HG02973 (cell line): ENCODE results near the gene NUP85.
"Not testable (repeated sequence)": the region's sequence is repeated elsewhere in the genome, so short reads cannot be mapped to it uniquely, and the experiment has no call there.

Experiments used
- ATAC-seq: cut with Tn5 transposase; IDR thresholded peaks from one replicate; pipeline ENCODE4 v1.9.1; 2021; ENCODE audit warnings: moderate library complexity; ENCODE audit not compliant: unreplicated experiment

The NUP85 gene

DNA sequence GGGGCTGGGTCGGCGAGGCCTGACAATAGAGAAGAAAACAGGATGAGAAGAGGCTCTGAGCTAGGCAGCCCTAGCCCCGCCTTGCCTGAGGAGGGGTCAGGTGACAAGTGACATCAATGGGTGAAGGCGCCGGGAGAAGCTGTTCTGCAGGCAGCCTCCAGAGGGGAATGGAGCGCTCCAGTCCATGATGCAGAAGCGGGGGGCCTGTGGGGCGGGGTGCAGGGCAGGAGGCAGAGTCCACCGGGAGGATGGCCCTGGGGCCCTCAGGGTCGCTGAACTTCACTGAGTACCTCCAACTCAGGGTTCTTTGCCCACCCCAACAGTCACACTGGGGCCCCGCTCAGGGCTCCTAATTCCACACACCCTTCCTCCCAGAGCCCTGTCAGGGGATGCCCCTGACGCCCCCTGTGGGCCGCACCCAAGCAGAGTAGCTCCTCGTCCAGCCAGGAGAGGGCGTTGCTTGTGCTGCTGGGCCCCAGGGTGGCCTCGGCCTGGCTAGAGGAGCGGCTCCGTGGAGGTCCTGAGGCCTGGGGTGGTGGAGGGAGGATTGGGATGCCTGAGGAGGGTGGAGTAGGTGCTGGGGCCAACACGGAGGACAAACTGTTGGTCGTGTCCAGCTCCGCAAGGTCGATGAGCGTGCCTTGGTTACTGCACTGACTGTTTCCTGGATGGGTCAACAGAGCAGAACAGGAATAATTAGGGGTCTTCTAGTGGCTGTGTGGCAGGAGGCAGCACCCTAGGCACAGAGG, 35.1 kb downstream of the NUP85 start:
- ATAC-seq: no peak

DNA sequence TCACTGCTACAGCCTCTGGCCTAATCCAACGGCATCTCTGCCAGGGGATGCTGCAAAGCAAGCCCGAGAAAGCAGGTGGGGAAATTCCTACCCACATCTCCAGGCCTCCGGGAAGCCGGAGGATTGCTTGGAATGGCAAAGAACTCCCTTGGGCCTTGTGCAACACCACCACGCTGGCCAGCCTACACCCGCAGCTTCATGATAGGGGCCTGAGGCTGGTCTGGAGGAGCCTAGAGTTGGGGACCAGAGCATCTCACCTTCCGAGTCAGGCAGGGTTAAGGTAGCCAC, 35.6 kb downstream of the NUP85 start:
- no peak for ATAC-seq

- ATAC-seq: no peak
Measured at GRCh38 chr17:75241502-75241901, 36.0 kb downstream of the NUP85 start.

- ATAC-seq: no peak
Measured at GRCh38 chr17:75241996-75242460, 36.5 kb downstream of the NUP85 start.

- ATAC-seq: no peak
Measured at GRCh38 chr17:75242461-75243042, 37.1 kb downstream of the NUP85 start.

GRCh38 chr17:75244133-75244866, 38.8 kb downstream of the NUP85 start:
- ATAC-seq: no peak

GRCh38 chr17:75245011-75245410, 39.5 kb downstream of the NUP85 start:
- no peak for ATAC-seq

DNA sequence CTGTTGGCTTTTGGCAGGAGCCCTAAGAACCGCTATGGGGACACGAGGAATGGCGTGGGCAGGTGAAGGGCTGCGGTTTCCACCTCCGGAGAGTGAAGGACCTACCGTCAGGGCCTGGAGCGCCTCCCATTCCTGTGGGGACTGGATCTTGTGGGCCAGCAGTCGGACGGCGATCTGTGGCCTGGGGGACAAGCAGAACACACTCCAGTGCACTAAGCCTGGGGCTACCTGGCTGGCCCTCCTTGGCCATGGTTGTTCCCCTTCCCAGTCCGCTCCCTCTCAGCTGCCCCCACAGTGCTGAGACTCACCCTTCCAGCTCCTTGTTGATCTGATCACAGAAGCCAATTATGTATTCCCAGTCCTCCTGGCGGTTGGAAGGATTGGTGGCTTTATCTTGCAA, 40.9 kb downstream of the NUP85 start:
- ATAC-seq: no peak

DNA sequence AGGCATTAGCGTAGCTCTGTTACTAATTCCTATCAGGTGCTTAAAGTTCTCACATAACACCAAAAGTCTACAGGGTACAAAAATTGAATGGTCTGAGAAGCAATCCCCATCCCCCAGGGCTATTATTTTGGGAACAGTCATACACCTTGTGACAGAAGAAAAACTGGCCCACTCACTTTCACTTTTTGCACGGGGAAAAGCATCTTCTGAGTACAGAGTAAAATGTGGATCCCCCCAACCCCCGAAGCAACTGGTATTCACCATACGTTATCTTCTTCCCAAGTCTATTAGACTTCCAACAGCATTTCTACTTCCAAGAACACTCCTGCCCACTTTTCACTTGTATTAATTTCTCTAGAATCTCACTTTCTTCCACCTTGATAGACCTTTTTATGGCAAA, 44.1 kb downstream of the NUP85 start:
- ATAC-seq: no peak

- peak; percentile 82 for ATAC-seq
Measured at GRCh38 chr17:75250009-75250471, 44.6 kb downstream of the NUP85 start.

DNA sequence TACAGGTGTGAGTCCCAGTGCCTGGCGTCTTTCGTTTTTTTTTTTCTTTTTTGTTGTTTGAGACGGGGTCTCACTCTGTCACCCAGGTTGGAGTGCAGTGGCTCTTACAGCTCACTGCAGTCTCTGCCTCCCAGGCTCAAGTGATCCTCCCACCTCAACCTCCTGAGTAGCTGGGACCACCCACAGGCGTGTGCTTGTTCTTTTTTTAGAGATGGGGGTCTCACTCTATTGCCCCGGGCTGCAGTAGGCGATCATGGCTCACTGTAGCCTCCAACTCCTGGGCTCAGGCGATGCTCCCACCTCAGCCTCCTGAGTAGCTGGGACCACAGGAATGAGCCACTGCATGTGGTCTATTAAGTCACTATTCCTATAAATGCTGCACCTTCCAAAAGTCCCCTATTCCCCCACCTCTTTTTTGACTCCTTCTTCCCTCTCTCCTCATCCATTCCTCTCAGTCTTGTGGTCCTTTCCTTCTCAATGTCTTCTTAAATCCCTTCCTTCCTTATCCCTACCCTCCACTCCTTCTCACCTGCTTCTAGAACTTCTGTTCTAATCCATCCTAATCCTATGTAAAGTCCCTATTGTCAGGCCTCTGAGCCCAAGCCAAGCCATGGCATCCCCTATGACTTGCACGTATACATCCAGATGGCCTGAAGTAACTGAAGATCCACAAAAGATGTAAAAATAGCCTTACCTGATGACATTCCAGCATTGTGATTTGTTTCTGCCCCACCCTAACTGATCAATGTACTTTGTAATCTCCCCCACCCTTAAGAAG, 46.7 kb downstream of the NUP85 start:
- no peak for ATAC-seq

DNA sequence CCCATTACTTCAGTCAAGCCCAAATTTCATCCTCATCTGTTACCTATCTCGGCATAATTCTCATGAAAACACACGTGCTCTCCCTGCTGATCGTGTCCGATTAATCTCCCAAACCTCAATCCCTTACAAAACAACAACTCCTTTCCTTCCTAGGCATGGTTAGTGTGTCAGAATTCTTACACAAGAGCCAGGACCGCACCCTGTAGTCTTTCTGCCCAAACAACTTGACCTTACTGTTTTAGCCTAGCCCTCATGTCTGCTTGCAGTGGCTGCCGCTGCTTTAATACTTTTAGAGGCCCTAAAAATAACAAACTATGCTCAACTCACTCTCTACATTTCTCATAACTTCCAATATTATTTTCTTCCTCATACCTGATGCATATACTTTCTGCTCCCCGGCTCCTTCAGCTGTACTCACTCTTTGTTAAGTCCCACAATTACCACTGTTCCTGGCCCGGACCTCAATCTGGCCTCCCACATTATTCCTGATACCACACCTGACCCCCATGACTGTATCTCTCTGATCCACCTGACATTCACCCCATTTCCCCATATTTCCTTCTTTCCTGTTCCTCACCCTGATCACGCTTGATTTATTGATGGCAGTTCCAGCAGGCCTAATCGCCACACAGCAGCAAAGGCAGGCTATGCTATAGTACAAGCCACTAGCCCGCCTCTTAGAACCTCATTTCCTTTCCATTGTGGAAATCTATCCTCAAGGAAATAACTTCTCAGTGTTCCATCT, 50.6 kb downstream of the NUP85 start:
- ATAC-seq: not testable (repeated sequence)

GRCh38 chr17:75257228-75257627, 51.7 kb downstream of the NUP85 start:
- ATAC-seq: not testable (repeated sequence)

GRCh38 chr17:75260641-75261335, 55.3 kb downstream of the NUP85 start:
- ATAC-seq: peak; percentile 26

DNA sequence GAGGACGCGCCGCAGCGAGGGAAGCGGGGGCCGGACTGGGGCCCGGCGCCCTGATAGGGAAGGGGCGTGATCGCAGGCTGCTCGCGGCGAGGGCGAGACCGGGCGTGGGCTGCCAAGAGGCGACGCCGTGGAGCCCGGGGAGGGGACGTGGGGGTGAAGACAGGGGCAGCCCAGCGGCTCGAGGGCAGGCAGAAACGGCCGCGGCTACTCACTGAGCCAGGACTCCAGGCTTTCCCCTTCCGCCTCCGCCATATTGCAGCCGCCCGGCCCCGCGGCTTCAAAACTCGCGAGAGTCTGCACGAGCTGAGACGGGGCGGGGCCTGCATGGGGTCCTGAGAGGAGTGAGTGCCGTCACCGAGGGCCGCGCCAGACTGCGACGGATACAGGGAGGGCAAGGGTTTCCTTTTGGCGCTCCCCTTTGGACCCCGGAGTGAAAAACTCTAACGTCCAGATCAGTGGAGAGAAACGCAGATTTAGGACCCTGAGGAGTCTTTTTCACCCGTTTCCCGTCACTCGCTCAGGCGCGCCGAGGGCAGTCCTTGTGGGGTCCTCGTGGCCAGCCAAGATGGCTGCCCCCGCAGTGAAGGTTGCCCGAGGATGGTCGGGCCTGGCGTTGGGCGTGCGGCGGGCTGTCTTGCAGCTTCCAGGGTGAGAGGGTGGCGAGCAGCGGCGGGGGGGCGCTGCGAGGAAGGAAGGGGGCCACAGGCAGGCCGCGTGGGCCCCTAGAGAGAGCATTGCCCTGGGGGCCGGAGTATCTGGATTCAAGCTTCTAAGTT, 56.0 kb downstream of the NUP85 start, which contains the start of the genes GGA3 and MRPS7:
Gene GGA3 (minus strand): TSS at position 271 of the 776 bp plus-strand sequence. CDS start 19 bp downstream, at position 252.
Gene MRPS7 (plus strand): TSS at position 544 of the 776 bp plus-strand sequence. CDS start 22 bp downstream, at position 566.
- ATAC-seq: peak; percentile 86

- ATAC-seq: no peak
Measured at GRCh38 chr17:75262112-75262606, 56.7 kb downstream of the NUP85 start.

GRCh38 chr17:75263055-75263454, 57.6 kb downstream of the NUP85 start:
- no peak for ATAC-seq

DNA sequence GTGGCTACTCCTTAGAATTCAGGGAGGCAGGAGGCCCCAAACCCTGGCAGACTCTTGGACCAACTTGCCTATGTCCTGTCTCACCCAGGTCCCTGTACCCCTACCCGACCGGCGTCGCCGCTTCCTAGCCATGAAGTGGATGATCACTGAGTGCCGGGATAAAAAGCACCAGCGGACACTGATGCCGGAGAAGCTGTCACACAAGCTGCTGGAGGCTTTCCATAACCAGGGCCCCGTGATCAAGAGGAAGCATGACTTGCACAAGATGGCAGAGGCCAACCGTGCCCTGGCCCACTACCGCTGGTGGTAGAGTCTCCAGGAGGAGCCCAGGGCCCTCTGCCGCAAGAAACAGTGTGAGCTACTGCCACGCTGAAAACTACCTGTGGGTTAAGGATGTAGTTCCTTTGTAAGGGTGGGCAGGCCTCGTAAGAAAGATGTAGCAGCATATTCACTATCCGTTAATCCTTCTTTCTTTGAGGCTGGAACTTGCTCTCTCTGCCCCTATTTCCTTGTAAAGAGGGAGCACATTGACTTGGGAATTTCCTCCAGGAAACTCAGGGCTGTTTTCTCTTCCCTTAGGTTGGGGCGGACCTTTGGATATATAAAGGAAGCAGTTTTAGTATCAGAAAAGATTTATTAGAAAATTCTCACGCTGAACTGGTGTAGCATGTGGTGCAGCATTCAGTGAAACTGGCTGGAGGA, 60.3 kb downstream of the NUP85 start:
- no peak for ATAC-seq
